Epithelial cell of proximal tubule (primary cell): ENCODE measurements around the gene PRM3. TPM values are rescaled to one million over a fixed set of nuclear protein-coding genes. Genes with fewer than 3 reads are reported as not detected.

Experiments
- DNase-seq: peaks from one replicate; pipeline ENCODE4 v3.0.0-alpha.2; 2011; ENCODE audit warnings: low read depth
- H3K4me3 ChIP-seq: 2 replicates; pipeline ENCODE4 v1.5.1; 2011; ENCODE audit warnings: low read depth, mild to moderate bottlenecking, low read length
- total RNA-seq: library from RNA; depleted of rRNA; stranded (reverse); fragments of >200 nt; gene quantifications from 2 replicates; pipeline ENCODE4 v1.2.3, GENCODE V29; 2015
- TF ChIP-seq, protein P1 (sequence below): conservative IDR thresholded peaks from 2 replicates; pipeline ENCODE4 v1.5.1; 2012; ENCODE audit warnings: low read depth, mild to moderate bottlenecking, low read length

Gene PRM3
- total RNA-seq, 1 donor from 2014 or later = not detected

DNA sequence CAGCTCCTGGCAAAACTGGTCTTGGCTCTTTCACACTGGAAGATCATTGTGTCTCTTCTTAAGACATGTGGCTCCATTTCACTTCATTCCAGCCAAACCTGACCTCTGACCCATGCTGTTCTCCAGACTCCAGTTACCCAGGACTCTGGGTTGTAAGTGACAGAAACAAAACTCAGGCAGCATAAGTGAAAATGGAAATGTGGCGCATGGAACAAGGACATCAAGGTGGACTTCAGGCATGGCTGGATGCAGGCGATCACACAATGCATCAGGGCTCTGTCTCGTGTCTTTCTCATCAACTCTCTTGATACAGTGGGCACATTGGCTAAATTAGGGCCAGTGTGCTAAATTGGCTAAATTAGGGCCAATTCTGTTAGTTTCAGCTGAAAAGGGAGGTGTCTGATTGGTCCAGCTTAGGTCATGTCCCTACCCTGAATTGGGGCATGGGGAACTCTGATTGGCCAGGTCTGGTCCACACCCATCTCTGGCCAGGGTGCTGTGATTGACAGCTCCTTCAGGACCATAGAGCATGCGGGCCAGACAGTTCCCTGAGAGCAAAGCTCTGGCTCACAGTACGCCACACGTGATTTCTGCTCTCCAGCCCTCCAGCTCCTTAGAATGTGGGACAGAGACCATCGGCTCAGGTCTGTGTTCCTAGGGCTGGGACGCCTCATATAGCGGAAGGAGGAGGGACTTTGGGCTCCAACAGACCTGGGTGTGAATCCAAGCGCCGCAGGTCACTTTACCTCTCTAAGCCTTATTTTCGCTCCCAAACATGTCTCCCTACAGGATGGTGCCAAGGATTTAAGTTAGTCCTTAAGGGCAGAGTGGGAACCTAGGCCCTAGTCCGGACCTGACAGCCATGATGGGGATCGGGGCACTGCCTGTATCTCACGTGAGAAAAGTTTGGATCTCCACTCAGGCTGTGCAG, 34.9 kb downstream of the PRM3 start:
- TF ChIP-seq, protein P1, sequence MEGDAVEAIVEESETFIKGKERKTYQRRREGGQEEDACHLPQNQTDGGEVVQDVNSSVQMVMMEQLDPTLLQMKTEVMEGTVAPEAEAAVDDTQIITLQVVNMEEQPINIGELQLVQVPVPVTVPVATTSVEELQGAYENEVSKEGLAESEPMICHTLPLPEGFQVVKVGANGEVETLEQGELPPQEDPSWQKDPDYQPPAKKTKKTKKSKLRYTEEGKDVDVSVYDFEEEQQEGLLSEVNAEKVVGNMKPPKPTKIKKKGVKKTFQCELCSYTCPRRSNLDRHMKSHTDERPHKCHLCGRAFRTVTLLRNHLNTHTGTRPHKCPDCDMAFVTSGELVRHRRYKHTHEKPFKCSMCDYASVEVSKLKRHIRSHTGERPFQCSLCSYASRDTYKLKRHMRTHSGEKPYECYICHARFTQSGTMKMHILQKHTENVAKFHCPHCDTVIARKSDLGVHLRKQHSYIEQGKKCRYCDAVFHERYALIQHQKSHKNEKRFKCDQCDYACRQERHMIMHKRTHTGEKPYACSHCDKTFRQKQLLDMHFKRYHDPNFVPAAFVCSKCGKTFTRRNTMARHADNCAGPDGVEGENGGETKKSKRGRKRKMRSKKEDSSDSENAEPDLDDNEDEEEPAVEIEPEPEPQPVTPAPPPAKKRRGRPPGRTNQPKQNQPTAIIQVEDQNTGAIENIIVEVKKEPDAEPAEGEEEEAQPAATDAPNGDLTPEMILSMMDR = no peak
- no peak for DNase-seq
- H3K4me3 ChIP-seq = no peak overlapping the region

DNA sequence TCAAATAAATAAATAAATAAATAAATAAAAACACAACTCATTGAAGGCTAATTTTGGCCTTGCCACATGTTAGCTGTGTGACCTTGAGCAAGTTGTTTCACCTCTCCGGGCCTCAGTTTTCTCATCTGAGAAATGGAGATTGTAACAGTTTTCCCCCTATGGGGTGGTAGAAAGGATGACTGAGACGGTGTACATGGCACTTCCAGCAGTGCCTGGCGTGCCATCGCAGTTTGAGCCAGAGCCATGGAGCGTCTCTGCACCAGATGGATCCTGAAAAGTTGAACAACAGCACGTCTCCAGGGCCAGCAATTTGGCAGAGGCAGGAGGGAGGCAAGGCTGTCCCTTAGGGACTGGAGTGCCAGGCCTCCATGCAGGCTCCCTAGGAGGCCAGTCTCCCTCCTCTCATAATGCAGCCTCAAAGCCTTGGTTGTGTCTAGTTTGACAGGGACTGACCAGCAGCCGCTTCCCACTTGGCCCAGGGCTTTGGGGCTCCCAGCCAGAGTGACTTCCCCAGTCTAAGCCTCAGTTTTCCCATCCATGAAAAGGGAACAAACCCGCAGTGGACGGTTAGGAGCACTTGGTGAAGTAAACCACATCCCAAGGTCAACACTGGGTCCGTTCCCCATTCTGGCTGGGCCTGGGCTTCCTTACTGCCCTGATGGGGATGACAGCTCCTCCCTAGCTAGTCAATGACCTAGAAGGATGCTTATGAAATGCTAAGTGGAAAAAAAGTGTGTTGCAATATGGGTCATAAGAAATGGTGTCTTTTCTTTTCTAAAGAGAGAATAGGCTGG, 36.8 kb downstream of the PRM3 start:
- DNase-seq = no peak
- no peak overlapping the region for H3K4me3 ChIP-seq
- TF ChIP-seq, protein P1 = no peak

DNA sequence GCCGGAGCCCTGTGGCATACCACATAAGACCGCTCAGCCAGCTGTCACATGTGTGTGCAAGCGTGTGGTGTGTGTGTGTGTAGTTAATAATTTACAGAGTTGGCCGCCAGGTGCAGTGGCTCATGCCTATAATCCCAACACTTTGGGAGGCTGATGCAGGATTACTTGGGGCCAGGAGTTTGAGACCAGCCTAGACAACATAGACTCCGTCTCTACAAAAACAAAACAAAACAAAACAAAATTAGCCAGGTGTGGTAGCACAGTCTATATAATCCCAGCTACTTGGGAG, 37.8 kb downstream of the PRM3 start:
- no peak for DNase-seq
- H3K4me3 ChIP-seq = no peak overlapping the region
- TF ChIP-seq, protein P1 = no peak

DNA sequence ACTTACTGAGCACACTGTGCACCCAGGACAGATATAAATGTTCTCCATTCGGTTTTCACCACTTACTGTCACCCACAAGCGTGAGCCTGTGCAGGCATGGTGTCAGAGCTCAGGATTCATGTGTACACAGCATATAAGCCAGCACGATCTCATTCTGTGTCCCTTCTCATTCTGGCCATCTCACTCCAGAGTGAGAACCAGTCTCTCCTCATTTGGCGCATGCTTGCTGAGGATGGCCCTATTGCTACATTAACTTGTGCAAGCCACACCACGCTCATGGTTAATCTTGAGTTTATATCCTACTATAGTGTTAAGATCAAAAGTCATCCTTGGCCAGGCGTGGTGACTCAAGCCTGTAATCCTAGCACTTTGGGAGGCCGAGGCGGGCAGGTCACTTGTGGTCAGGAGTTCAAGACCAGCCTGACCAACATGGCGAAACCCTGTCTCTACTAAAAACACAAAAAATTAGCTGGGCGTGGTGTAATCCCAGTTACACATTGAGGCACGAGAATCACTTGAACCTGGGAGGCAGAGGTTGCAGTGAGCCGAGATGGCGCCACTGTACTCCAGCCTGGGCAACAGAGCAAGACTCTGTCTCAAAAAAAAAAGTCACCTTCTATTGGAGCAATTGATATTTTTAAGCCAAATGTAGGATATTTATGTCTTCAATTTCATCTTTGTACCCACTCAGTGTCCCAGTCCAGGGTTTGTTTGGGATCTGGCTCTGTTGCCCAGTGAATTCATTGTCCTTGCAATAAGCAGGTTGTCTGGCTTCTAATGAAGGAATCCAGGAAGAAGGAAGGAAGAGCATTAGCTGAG, 38.3 kb downstream of the PRM3 start:
- TF ChIP-seq, protein P1 = no peak
- no peak overlapping the region for H3K4me3 ChIP-seq
- DNase-seq = no peak

DNA sequence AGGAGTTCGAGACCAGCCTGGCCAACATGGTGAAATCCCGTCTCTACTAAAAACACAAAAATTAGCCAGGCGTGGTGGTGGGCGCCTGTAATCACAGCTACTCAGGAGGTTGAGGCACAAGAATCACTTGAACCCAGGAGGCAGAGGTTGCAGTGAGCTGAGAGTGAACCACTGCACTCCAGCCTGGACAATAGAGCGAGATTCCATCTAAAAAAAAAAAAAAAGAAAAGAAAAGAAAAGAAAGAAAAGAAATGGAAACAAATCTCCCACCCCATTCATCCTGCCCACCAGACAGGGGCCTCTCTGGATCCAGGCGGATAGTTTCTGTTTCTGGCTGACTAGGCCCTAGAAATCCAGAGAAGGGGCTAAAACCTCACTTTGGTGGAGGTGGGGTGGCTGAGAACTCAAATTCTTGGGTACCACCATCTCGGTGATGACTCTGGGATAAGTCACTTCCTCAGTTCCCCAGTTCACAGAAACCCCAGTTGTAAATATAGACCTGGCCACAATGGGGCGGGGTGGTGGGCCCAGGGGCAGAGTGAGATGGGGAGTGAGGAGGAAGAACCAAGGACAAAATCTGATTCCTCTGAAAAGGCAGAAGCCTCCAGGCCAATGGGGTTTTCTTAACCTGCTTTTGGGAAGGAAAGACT, 39.6 kb downstream of the PRM3 start:
- no peak for DNase-seq
- TF ChIP-seq, protein P1 = no peak
- H3K4me3 ChIP-seq = no peak overlapping the region
